Caco-2 (cell line): ENCODE measurements around the gene INO80C. TPM values are rescaled to one million over a fixed set of nuclear protein-coding genes. Genes with fewer than 3 reads are reported as not detected.

Source experiments
- BruUV-seq: library from RNA; stranded (reverse); fragments of 400-500 nt; replicated peaks from 2 replicates; lab custom pipeline; 2021; lab: Mats Ljungman, UMichigan
- CTCF ChIA-PET: fragments of 300-600 bp; sonication (Branson Sonifier 250); formaldehyde crosslinking; loops from one replicate; lab custom pipeline; 2022; ENCODE audit warnings: antibody characterized with exemption; lab: Charles Lee
- POLR2A ChIA-PET: fragments of 300-600 bp; sonication (Branson Sonifier 250); formaldehyde crosslinking; loops from one replicate; lab custom pipeline; 2022; ENCODE audit warnings: antibody characterized with exemption; lab: Charles Lee
- DNase-seq, 2 experiments: peaks; one replicate each; pipeline versions ENCODE4 v3.0.0 to v3.0.0-alpha.2; 2020 to 2022
- H3K27me3 ChIP-seq: replicated peaks from 2 replicates; pipeline ENCODE4 v1.6.0; 2011; ENCODE audit warnings: low read length; ENCODE audit not compliant: control insufficient read depth, insufficient read depth
- H3K36me3 ChIP-seq: 2 replicates; pipeline ENCODE4 v1.5.1; 2011; ENCODE audit warnings: low read length; ENCODE audit not compliant: control insufficient read depth, insufficient read depth
- H3K4me1 ChIP-seq: fragments of 250-450 bp; sonication (Bioruptor Pico); 2 replicates; pipeline ENCODE4 v1.5.1; 2020; ENCODE audit warnings: mild to moderate bottlenecking
- H3K4me3 ChIP-seq: 2 replicates; pipeline ENCODE4 v1.5.1; 2011; ENCODE audit warnings: low read depth, mild to moderate bottlenecking, control low read depth, low read length
- H3K9me3 ChIP-seq: fragments of 250-450 bp; sonication (Bioruptor Pico); 2 replicates; pipeline ENCODE4 v1.5.1; 2020; ENCODE audit warnings: mild to moderate bottlenecking, moderate library complexity
- H3K27ac Mint-ChIP-seq: one replicate; pipeline ENCODE4 v1.8.0; 2022; ENCODE audit warnings: mixed read lengths; ENCODE audit not compliant: unreplicated experiment
- H3K27me3 Mint-ChIP-seq: one replicate; pipeline ENCODE4 v1.8.0; 2022; ENCODE audit warnings: mixed read lengths; ENCODE audit not compliant: insufficient read depth, unreplicated experiment
- H3K36me3 Mint-ChIP-seq: one replicate; pipeline ENCODE4 v1.8.0; 2022; ENCODE audit warnings: mild to moderate bottlenecking, mixed read lengths; ENCODE audit not compliant: insufficient read depth, unreplicated experiment
- H3K4me1 Mint-ChIP-seq: one replicate; pipeline ENCODE4 v1.8.0; 2022; ENCODE audit warnings: low read depth, mixed read lengths; ENCODE audit not compliant: unreplicated experiment
- H3K4me3 Mint-ChIP-seq: one replicate; pipeline ENCODE4 v1.8.0; 2022; ENCODE audit warnings: mild to moderate bottlenecking, moderate library complexity, mixed read lengths; ENCODE audit not compliant: unreplicated experiment
- H3K9me3 Mint-ChIP-seq: one replicate; pipeline ENCODE4 v1.8.0; 2022; ENCODE audit warnings: mixed read lengths; ENCODE audit not compliant: unreplicated experiment
- CTCF ChIP-seq, 2 experiments: fragments of 200-600 bp in 1 of 2; IDR thresholded peaks; 1 replicate in 1 of 2; 2 replicates in 1 of 2; pipeline versions ENCODE4 v1.5.1 to v1.8.0; 2011 to 2022; ENCODE audit warnings: antibody characterized with exemption in 1 of 2, control low read depth in 1 of 2, inconsistent platforms in 1 of 2, low read depth in 1 of 2, low read length in 1 of 2, mild to moderate bottlenecking in 1 of 2, moderate library complexity in 1 of 2; ENCODE audit not compliant: insufficient read depth in 1 of 2, severe bottlenecking in 1 of 2, unreplicated experiment in 1 of 2
- intact Hi-C: fragments of 100-400 bp; cut with micrococcal nuclease; formaldehyde crosslinking; loops from one replicate; pipeline ENCODE4 v1.10.0; 2022; ENCODE audit not compliant: unreplicated experiment
- total RNA-seq: library from RNA; stranded (reverse); gene quantifications from 2 replicates; pipeline ENCODE4 v1.2.3, GENCODE V29; 2022

INO80C gene
- total RNA-seq, 1 experiment from 2014 or later, result 26.6 TPM

GRCh38 chr18:35507192-35507591 lies 9.4 kb upstream of the INO80C start:
- Histone ChIP-seq H3K4me1 (peaks cover 38% of the 10 kb centered on the region), H3K9me3 (no peaks in the 10 kb centered on the region), H3K36me3 (no peaks in the 10 kb centered on the region), H3K4me3 (no peak overlapping the region), H3K27me3 (no peaks in the 10 kb centered on the region)
- H3K4me1 Mint-ChIP-seq, result peaks cover 13% of the 10 kb centered on the region
- intact Hi-C loops, result loop anchor here (5.0 kb wide), 1 partner anchor 75 kb away; the partner anchor contains the start of gene GALNT1
- no peak overlapping the region for H3K27ac Mint-ChIP-seq
- no TSS peak for BruUV-seq
- H3K4me3 Mint-ChIP-seq, result no peak overlapping the region
- no peak for DNase-seq
- no peak for TF ChIP-seq CTCF (IDR thresholded peaks at IDR 0.05; ENCODE audit: insufficient read depth in 1 of 2, low read depth in 1 of 2, low read length in 1 of 2, severe bottlenecking in 1 of 2, unreplicated experiment in 1 of 2)
- ChIA-PET POLR2A (interaction anchor here (2.3 kb wide), 1 partner anchor 10 kb away, joined by 13 read pairs; the partner anchor contains the start of gene INO80C), CTCF (no interaction called here)
- H3K27me3 Mint-ChIP-seq, result no peaks in the 10 kb centered on the region
- H3K9me3 Mint-ChIP-seq, result no peaks in the 10 kb centered on the region
- no peaks in the 10 kb centered on the region for H3K36me3 Mint-ChIP-seq

- H3K9me3 ChIP-seq, result no peaks in the 10 kb centered on the region
- no peak overlapping the region for H3K4me3 ChIP-seq
- no peaks in the 10 kb centered on the region for H3K36me3 Mint-ChIP-seq
- peaks cover 38% of the 10 kb centered on the region for H3K4me1 ChIP-seq
- no peak for DNase-seq
- POLR2A ChIA-PET, result interaction anchor here (0.6 to 2.3 kb wide), 3 partner anchors 9 to 88 kb away, joined by 3 to 13 read pairs (median 3); partner anchors contain the start of gene INO80C
- no peaks in the 10 kb centered on the region for H3K36me3 ChIP-seq
- CTCF ChIA-PET, result interaction anchor here (0.8 to 1.0 kb wide), 2 partner anchors 8 to 120 kb away, joined by 3 read pairs; partner anchors contain the start of gene INO80C
- intact Hi-C loops, result loop anchor here (5.0 kb wide), 1 partner anchor 76 kb away; the partner anchor contains the start of gene GALNT1
- no TSS peak for BruUV-seq
- no peaks in the 10 kb centered on the region for H3K27me3 Mint-ChIP-seq
- no peak for TF ChIP-seq CTCF (IDR thresholded peaks at IDR 0.05; ENCODE audit: insufficient read depth in 1 of 2, low read depth in 1 of 2, low read length in 1 of 2, severe bottlenecking in 1 of 2, unreplicated experiment in 1 of 2)
- H3K27me3 ChIP-seq, result no peaks in the 10 kb centered on the region
- no peaks in the 10 kb centered on the region for H3K9me3 Mint-ChIP-seq
- peak overlapping the region; percentile 65 for H3K27ac Mint-ChIP-seq
- H3K4me1 Mint-ChIP-seq, result peaks cover 13% of the 10 kb centered on the region
- no peak overlapping the region for H3K4me3 Mint-ChIP-seq
These were observed 8.4 kb upstream of the INO80C start for GRCh38 chr18:35506024-35506712.

- ChIA-PET POLR2A (no interaction called here), CTCF (no interaction called here)
- intact Hi-C loops, result loop anchor here (5.0 kb wide), 1 partner anchor 77 kb away; the partner anchor contains the start of gene GALNT1
- Histone ChIP-seq H3K4me1 (peaks cover 38% of the 10 kb centered on the region), H3K27me3 (no peaks in the 10 kb centered on the region), H3K9me3 (no peaks in the 10 kb centered on the region), H3K36me3 (no peaks in the 10 kb centered on the region), H3K4me3 (no peak overlapping the region)
- Mint-ChIP-seq H3K27me3 (no peaks in the 10 kb centered on the region), H3K4me3 (no peak overlapping the region), H3K27ac (peak overlapping the region; percentile 65), H3K4me1 (peaks cover 13% of the 10 kb centered on the region), H3K9me3 (no peaks in the 10 kb centered on the region), H3K36me3 (no peaks in the 10 kb centered on the region)
- no peak for DNase-seq
- BruUV-seq, result no TSS peak
- no peak for TF ChIP-seq CTCF (IDR thresholded peaks at IDR 0.05; ENCODE audit: insufficient read depth in 1 of 2, low read depth in 1 of 2, low read length in 1 of 2, severe bottlenecking in 1 of 2, unreplicated experiment in 1 of 2)
These were observed 7.2 kb upstream of the INO80C start for GRCh38 chr18:35504996-35505395.
